ENCODE data around the gene TNS4.

GRCh38 chr17:40547079-40547784 is 45.8 kb upstream of the TNS4 start:
- TF ChIP-seq POLR2A (IDR thresholded peaks at IDR 0.05; ENCODE audit: low read length) (no peak), GATA1 (IDR thresholded peaks at IDR 0.05; ENCODE audit: low read depth, low read length) (no peak)

All from erythroblast (primary cell).